RWPE2 (cell line): ENCODE measurements around the gene CACNB2.

Source experiments
- ATAC-seq: fragments of 200-7000 bp; cut with Tn5 transposase; 3 replicates; pipeline ENCODE4 v1.9.1; 2021; ENCODE audit warnings: low read depth
- DNase-seq: peaks from one replicate; pipeline ENCODE4 v3.0.0-alpha.2; 2020; ENCODE audit warnings: low spot score
- H3K27ac ChIP-seq: fragments of 450-650 bp; 2 replicates; pipeline ENCODE4 v1.5.1; 2017; ENCODE audit warnings: mild to moderate bottlenecking; ENCODE audit not compliant: poor library complexity, severe bottlenecking
- H3K27me3 ChIP-seq: fragments of 250-450 bp; sonication (Bioruptor Pico); 2 replicates; pipeline ENCODE4 v1.5.1; 2021; ENCODE audit warnings: mild to moderate bottlenecking, moderate library complexity; ENCODE audit not compliant: insufficient read depth, poor library complexity, severe bottlenecking
- H3K36me3 ChIP-seq: fragments of 250-450 bp; sonication (Bioruptor Pico); 2 replicates; pipeline ENCODE4 v1.5.1; 2020; ENCODE audit warnings: low read depth, mild to moderate bottlenecking, moderate library complexity
- H3K4me1 ChIP-seq: fragments of 250-450 bp; sonication (Bioruptor Pico); 2 replicates; pipeline ENCODE4 v1.5.1; 2021; ENCODE audit warnings: mild to moderate bottlenecking, moderate library complexity; ENCODE audit not compliant: insufficient read depth, poor library complexity, severe bottlenecking
- H3K4me3 ChIP-seq: fragments of 250-450 bp; sonication (Bioruptor Pico); 2 replicates; pipeline ENCODE4 v1.5.1; 2021; ENCODE audit warnings: mild to moderate bottlenecking, moderate library complexity; ENCODE audit not compliant: severe bottlenecking
- H3K9me3 ChIP-seq: fragments of 250-450 bp; sonication (Bioruptor Pico); 2 replicates; pipeline ENCODE4 v1.5.1; 2021; ENCODE audit warnings: mild to moderate bottlenecking, moderate library complexity; ENCODE audit not compliant: severe bottlenecking
- CTCF ChIP-seq: fragments of 450-650 bp; IDR thresholded peaks from one replicate; pipeline ENCODE4 v1.5.1; 2017; ENCODE audit warnings: mild to moderate bottlenecking, moderate library complexity; ENCODE audit not compliant: poor library complexity, severe bottlenecking

The CACNB2 gene

GRCh38 chr10:18099415-18099814, 40.8 kb upstream of the CACNB2 start:
- no peak for TF ChIP-seq CTCF
- no peak for ATAC-seq
- DNase-seq, result no peak

GRCh38 chr10:18100669-18101068, 39.6 kb upstream of the CACNB2 start:
- H3K27me3 ChIP-seq, result no peaks in the 10 kb centered on the region
- no peak overlapping the region for H3K27ac ChIP-seq
- H3K4me1 ChIP-seq, result no peaks in the 10 kb centered on the region
- no peaks in the 10 kb centered on the region for H3K36me3 ChIP-seq
- DNase-seq, result no peak
- no peak for TF ChIP-seq CTCF
- no peaks in the 10 kb centered on the region for H3K9me3 ChIP-seq
- ATAC-seq, result no peak
- no peak overlapping the region for H3K4me3 ChIP-seq

More at GRCh38 chr10:18099415-18099814, 40.8 kb upstream of the CACNB2 start:
- H3K4me3 ChIP-seq, result no peak overlapping the region
- H3K9me3 ChIP-seq, result no peaks in the 10 kb centered on the region
- H3K27me3 ChIP-seq, result no peaks in the 10 kb centered on the region
- no peak overlapping the region for H3K27ac ChIP-seq
- H3K4me1 ChIP-seq, result no peaks in the 10 kb centered on the region
- H3K36me3 ChIP-seq, result no peaks in the 10 kb centered on the region

GRCh38 chr10:18102404-18102803, 37.8 kb upstream of the CACNB2 start:
- TF ChIP-seq CTCF, result no peak
- no peak overlapping the region for H3K27ac ChIP-seq
- no peak overlapping the region for H3K4me3 ChIP-seq
- no peaks in the 10 kb centered on the region for H3K36me3 ChIP-seq
- H3K4me1 ChIP-seq, result no peaks in the 10 kb centered on the region
- ATAC-seq, result no peak
- H3K9me3 ChIP-seq, result no peaks in the 10 kb centered on the region
- no peaks in the 10 kb centered on the region for H3K27me3 ChIP-seq
- DNase-seq, result no peak

- Histone ChIP-seq H3K4me3 (no peak overlapping the region), H3K27ac (no peak overlapping the region), H3K4me1 (no peaks in the 10 kb centered on the region), H3K36me3 (no peaks in the 10 kb centered on the region), H3K27me3 (peaks cover 4% of the 10 kb centered on the region), H3K9me3 (no peaks in the 10 kb centered on the region)
- DNase-seq, result no peak
- TF ChIP-seq CTCF, result peak; percentile 76
- ATAC-seq, result peak; percentile 35; the same call in 1 of the 3 replicates
Measured at GRCh38 chr10:18104223-18104872, 35.9 kb upstream of the CACNB2 start.

GRCh38 chr10:18109341-18109870, 30.8 kb upstream of the CACNB2 start:
- no peaks in the 10 kb centered on the region for H3K4me1 ChIP-seq
- H3K4me3 ChIP-seq, result no peak overlapping the region
- no peaks in the 10 kb centered on the region for H3K36me3 ChIP-seq
- DNase-seq (no peak), ATAC-seq (no peak)
- no peak overlapping the region for H3K27ac ChIP-seq
- peaks cover 6% of the 10 kb centered on the region for H3K27me3 ChIP-seq
- TF ChIP-seq CTCF, result no peak
- H3K9me3 ChIP-seq, result no peaks in the 10 kb centered on the region
